Glutamatergic neuron (in vitro differentiated cells): ENCODE data around the gene KDM3A. TPM values are rescaled to one million over a fixed set of nuclear protein-coding genes. Genes with fewer than 3 reads are reported as not detected.

Source experiments
- DNase-seq: peaks from one replicate; pipeline ENCODE4 v3.0.0; 2022
- H3K27ac Mint-ChIP-seq: one replicate; pipeline ENCODE4 v1.8.0; 2020; ENCODE audit warnings: mild to moderate bottlenecking, mixed read lengths, inconsistent platforms; ENCODE audit not compliant: unreplicated experiment
- H3K27me3 Mint-ChIP-seq: one replicate; pipeline ENCODE4 v1.8.0; 2020; ENCODE audit warnings: mild to moderate bottlenecking, moderate library complexity, mixed read lengths, inconsistent platforms; ENCODE audit not compliant: unreplicated experiment
- H3K36me3 Mint-ChIP-seq: one replicate; pipeline ENCODE4 v1.8.0; 2020; ENCODE audit warnings: mild to moderate bottlenecking, mixed read lengths, inconsistent platforms; ENCODE audit not compliant: unreplicated experiment
- H3K4me1 Mint-ChIP-seq: one replicate; pipeline ENCODE4 v1.8.0; 2020; ENCODE audit warnings: mild to moderate bottlenecking, low read depth, mixed read lengths, inconsistent platforms; ENCODE audit not compliant: unreplicated experiment
- H3K4me3 Mint-ChIP-seq: one replicate; pipeline ENCODE4 v1.8.0; 2020; ENCODE audit warnings: mild to moderate bottlenecking, mixed read lengths, inconsistent platforms; ENCODE audit not compliant: unreplicated experiment
- H3K9me3 Mint-ChIP-seq: one replicate; pipeline ENCODE4 v1.8.0; 2020; ENCODE audit warnings: mild to moderate bottlenecking, moderate library complexity, mixed read lengths, inconsistent platforms; ENCODE audit not compliant: unreplicated experiment
- CTCF ChIP-seq: fragments of 200-600 bp; sonication (generic); IDR thresholded peaks from one replicate; pipeline ENCODE4 v1.5.0; 2021; ENCODE audit not compliant: partially characterized antibody, unreplicated experiment
- total RNA-seq: library from RNA; stranded (reverse); fragmentation: NEBNext Ultra II Directional; extraction: Animal tissue kit (Norgen Biotek cat#: 25700); gene quantifications from one replicate; pipeline ENCODE4 v1.2.1, GENCODE V29; 2021; ENCODE audit not compliant: unreplicated experiment

The KDM3A gene
- total RNA-seq, 1 donor from 2014 or later, result 80.3 TPM

GRCh38 chr2:86476918-86477317 lies 35.7 kb downstream of the KDM3A start:
- H3K4me3 Mint-ChIP-seq, result no peak overlapping the region
- TF ChIP-seq CTCF, result no peak
- H3K27ac Mint-ChIP-seq, result no peak overlapping the region
- no peaks in the 10 kb centered on the region for H3K9me3 Mint-ChIP-seq
- no peak for DNase-seq
- H3K36me3 Mint-ChIP-seq, result no peaks in the 10 kb centered on the region
- H3K27me3 Mint-ChIP-seq, result no peaks in the 10 kb centered on the region
- no peaks in the 10 kb centered on the region for H3K4me1 Mint-ChIP-seq

- Mint-ChIP-seq H3K27ac (no peak overlapping the region), H3K4me1 (no peaks in the 10 kb centered on the region), H3K4me3 (no peak overlapping the region), H3K36me3 (no peaks in the 10 kb centered on the region), H3K27me3 (no peaks in the 10 kb centered on the region), H3K9me3 (no peaks in the 10 kb centered on the region)
- no peak for TF ChIP-seq CTCF
- DNase-seq, result no peak
These were observed 36.2 kb downstream of the KDM3A start for GRCh38 chr2:86477349-86477748.

GRCh38 chr2:86480105-86480504 lies 38.9 kb downstream of the KDM3A start:
- H3K27me3 Mint-ChIP-seq, result no peaks in the 10 kb centered on the region
- no peaks in the 10 kb centered on the region for H3K4me1 Mint-ChIP-seq

GRCh38 chr2:86482034-86482433 lies 40.9 kb downstream of the KDM3A start:
- peaks cover 2% of the 10 kb centered on the region for H3K27me3 Mint-ChIP-seq
- peaks cover 5% of the 10 kb centered on the region for H3K36me3 Mint-ChIP-seq
- H3K4me3 Mint-ChIP-seq, result no peak overlapping the region
- no peak for TF ChIP-seq CTCF
- DNase-seq, result no peak
- H3K27ac Mint-ChIP-seq, result no peak overlapping the region
- no peaks in the 10 kb centered on the region for H3K4me1 Mint-ChIP-seq
- no peaks in the 10 kb centered on the region for H3K9me3 Mint-ChIP-seq

More at GRCh38 chr2:86480105-86480504, 38.9 kb downstream of the KDM3A start:
- no peak overlapping the region for H3K4me3 Mint-ChIP-seq
- no peaks in the 10 kb centered on the region for H3K9me3 Mint-ChIP-seq
- no peak overlapping the region for H3K27ac Mint-ChIP-seq
- peaks cover 5% of the 10 kb centered on the region for H3K36me3 Mint-ChIP-seq
- no peak for DNase-seq
- no peak for TF ChIP-seq CTCF

- Mint-ChIP-seq H3K27me3 (peaks cover 2% of the 10 kb centered on the region), H3K4me3 (no peak overlapping the region), H3K27ac (no peak overlapping the region), H3K36me3 (peaks cover 5% of the 10 kb centered on the region), H3K9me3 (no peaks in the 10 kb centered on the region), H3K4me1 (no peaks in the 10 kb centered on the region)
- no peak for DNase-seq
- no peak for TF ChIP-seq CTCF
These were observed 43.2 kb downstream of the KDM3A start for GRCh38 chr2:86484385-86484784.
